Kidney glomerular epithelial cell (primary cell): ENCODE measurements around the gene NOM1.
"Not testable (repeated sequence)": the region's sequence is repeated elsewhere in the genome, so short reads cannot be mapped to it uniquely, and the experiment has no call there.

Experiments used
- DNase-seq: peaks from one replicate; lab custom pipeline; 2025; lab: John Stamatoyannopoulos, UW

Gene NOM1

DNA sequence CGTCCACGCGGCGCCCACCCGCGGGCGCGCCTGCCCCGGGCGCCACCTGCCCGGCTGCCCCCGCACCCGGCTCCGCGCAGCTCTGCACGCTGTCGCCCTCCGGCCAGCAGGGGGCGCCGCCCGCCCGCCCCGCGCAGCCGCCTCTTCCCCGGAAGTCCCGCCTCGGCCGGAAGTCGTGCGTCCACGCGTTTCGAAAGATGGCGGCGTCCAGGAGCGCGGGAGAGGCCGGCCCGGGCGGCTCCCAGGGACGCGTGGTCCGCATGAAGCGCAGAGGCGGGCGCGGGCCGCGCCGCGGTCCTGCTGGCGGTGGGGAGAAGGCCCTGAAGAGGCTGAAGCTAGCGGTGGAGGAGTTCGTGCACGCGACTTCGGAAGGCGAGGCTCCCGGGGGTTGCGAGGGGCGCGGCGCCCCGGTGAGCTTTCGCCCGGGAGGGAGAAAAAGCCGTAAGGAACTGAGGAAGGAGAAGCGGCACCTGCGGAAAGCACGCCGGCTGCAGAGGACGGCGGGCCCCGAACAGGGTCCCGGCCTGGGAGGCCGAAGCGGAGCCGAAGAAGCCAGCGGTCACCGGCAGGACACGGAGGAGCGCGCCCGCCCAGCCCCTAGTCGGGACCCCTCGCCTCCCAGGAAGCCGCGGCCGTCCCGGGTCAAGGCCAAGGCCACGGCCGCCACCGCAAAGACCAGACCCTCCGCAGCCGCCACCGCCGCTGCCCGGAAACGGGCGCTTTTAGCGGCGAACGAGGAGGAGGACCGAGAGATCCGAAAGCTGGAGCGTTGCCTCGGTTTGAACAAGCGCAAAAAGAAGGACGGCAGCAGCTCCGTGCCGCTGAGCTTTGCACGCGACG, at the start of gene NOM1:
Gene NOM1, plus strand, starts transcription at position 172 of the 840 bp plus-strand sequence. Its CDS starts 26 bp downstream, at position 198.
- DNase-seq = peak; percentile 65

GRCh38 chr7:156900093-156900492, 49.4 kb upstream of the NOM1 start:
- not testable (repeated sequence) for DNase-seq

DNA sequence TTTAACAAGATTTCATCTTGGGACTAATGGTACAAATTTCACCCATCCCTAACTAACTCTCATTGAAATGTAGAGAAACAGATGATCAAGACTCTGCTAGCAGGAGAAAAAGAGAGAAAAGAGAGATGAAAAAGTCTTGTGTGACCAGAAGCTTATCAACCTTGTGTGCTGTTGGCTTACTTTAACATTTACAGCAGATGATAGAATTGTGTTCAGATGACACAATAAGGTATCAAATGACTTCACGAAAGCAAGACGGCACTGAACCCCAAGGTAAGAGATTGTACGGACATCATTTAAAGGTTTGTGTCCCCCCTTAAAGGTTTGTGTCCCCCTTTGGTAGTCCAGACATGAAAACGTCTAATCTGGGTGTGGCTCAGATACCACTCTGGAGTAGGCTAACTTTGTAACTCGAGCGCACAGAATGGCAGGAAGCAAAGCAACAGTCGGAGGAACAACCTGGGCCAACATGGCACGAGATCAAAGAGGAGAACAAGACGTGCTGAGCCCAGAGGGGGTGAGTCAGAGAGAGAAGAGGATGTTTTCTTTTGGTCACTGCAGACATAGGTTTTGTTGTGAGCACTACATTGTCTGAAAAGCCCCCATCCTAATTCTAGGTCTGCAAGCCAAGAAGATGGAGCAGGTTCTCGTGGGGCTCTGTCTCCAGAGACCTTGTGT, 46.1 kb upstream of the NOM1 start:
- DNase-seq = no peak

- DNase-seq = no peak
Observed at GRCh38 chr7:156906200-156906649, 43.3 kb upstream of the NOM1 start.

DNA sequence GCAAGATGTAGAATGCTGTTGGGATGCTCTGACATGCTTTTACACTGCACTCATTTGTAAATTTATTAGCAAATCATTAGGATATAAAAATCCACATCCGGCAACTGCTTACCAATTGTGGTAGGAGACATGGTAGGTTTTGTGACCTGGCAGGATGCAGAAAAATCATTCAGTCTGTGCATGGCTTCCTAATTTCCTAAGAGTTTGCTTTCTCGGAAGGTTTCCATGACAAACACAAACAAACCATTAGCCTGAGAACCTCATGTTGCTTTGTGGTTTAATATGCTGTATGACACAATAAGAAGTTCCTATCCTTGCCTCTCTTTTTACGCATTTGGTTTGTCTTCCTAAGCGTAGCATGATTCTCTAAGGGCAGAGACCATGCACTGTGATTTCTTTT, 41.9 kb upstream of the NOM1 start:
- DNase-seq = no peak

DNA sequence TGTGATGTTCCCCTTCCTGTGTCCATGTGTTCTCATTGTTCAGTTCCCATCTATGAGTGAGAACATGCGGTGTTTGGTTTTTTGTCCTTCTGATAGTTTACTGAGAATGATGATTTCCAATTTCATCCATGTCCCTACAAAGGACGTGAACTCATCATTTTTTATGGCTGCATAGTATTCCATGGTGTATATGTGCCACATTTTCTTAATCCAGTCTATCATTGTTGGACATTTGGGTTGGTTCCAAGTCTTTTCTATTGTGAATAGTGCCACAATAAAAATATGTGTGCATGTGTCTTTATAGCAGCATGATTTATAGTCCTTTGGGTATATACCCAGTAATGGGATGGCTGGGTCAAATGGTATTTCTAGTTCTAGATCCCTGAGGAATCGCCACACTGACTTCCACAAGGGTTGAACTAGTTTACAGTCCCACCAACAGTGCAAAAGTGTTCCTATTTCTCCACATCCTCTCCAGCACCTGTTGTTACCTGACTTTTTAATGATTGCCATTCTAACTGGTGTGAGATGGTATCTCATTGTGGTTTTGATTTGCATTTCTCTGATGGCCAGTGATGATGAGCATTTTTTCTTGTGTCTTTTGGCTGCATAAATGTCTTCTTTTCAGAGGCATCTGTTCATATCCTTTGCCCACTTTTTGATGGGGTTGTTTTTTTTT, 39.8 kb upstream of the NOM1 start:
- not testable (repeated sequence) for DNase-seq

- DNase-seq = no peak
Observed at GRCh38 chr7:156918635-156919034, 30.9 kb upstream of the NOM1 start.

- DNase-seq = no peak
Observed at GRCh38 chr7:156919132-156919713, 30.3 kb upstream of the NOM1 start.

DNA sequence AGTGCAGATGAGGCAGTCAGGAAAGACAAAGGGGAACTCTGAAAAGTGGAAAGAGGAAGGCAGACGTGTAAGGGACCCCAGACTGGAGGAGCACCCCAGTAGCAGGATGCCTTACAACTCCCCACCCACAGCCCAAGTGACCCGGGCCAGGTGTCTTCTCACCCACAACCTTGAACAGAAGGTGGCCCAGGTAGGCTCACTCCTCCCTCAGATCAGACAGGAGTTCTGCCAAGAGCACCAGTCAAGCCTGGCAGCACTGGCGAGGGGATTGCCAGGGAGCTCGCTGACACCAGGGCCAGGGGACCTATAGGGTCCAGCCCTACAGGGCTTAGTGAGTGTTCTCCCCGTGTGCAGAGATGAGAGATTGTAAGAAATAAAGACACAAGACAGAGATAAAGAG, 29.4 kb upstream of the NOM1 start:
- no peak for DNase-seq

DNA sequence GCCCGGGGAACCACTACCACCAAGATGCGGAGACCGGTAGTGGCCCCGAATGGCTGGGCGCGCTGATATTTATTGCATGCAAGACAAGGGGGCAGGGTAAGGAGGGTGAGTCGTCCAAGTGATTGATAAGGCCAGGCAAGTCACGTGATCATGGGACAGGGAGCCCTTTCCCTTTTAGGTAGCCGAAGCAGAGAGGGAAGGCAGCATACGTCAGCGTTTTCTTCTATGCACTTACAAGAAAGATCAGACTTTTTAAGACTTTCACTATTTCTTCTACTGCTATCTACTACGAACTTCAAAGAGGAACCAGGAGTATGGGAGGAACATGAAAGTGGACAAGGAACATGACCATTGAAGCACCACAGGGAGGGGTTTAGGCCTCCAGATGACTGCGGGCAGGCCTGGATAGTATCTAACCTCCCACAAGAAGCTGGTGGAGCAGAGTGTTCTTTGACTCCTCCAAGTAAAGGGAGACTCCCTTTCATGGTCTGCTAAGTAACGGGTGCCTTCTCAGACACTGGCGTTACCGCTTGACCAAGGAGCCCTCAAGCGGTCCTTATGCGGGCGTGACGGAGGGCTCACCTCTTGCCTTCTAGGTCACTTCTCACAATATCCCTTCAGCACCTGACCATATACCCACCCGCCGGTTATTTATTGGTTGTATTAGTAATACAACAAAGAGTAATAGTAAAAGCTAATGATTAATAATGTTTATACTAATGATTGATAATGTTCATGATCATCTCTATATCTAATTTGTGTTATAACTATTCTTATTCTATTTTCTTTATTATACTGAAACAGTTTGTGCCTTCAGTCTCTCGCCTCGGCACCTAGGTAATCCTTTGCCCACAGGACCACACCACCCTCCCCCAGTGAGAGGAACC, 28.8 kb upstream of the NOM1 start:
- peak; percentile 36 for DNase-seq

DNA sequence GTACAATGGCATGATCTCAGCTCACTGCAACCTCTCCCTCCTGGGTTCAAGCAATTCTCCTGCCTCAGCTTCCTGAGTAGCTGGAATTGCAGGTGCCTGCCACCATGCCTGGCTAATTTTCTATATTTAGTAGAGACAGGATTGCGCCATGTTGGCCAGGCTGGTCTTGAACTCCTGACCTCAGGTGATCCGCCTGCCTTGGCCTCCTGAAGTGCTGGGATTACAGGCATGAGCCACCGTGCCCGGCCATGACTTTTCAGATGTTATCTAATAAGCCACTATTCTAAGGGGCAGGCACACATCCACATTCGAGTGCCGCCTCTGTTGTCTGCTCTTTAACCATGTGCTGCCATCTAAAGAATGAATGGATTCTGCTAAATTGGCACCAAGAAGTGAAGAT, 27.2 kb upstream of the NOM1 start:
- DNase-seq = not testable (repeated sequence)

DNA sequence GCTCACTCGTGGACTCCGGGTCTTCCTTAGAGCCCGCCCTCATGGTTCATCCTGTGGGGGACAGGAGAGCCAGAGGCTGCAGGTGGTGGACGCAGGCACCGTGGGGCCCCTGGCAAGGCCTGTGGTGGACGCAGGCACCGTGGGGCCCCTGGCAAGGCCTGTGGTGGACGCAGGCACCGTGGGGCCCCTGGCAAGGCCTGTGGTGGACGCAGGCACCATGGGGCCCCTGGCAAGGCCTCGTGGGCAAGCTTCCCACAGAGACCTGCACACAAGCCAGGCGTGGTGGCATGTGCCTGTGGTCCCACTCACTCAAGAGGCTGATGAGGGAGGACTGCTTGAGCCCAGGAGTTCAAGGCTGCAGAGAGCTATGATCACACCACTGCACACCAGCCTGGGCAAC, 23.7 kb upstream of the NOM1 start:
- DNase-seq = not testable (repeated sequence)

DNA sequence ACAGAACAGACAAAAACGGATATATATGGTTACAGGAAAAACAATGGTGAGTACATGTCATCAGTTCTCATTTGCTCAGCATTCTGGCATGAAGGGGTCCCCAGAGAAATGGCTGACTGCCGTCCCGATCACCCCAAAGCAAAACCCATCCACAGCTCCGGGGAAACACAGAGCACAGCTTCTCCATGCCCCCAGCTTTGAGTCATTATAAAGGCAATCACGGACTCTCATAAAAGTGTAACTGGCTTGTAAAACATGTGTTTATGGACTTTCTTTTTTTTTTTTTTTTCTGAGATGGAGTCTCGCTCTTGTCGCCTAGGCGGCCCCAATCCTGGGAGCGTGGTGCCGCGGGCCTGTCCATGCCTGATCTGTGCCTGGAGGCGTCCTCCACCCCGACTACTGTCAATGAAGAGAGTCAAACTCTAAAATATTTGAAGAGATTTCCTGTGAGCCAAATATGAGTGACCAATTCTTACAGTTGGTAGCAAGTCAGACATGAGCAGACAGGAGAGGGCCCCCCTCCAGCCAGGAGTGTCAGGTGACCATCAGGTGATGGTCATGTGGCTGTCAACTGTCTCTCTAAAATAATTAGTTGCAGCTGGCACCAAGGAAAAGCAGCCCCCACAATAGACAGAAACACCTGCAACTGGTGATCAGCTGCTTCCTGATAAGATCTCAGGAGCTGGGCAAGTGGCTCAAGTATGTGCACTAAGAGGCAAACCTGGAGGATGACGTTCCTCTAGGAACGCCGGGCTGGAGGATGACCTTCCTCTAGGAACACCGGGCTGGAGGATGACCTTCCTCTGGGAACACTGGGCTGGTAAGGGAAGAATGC, 21.7 kb upstream of the NOM1 start:
- no peak for DNase-seq

DNA sequence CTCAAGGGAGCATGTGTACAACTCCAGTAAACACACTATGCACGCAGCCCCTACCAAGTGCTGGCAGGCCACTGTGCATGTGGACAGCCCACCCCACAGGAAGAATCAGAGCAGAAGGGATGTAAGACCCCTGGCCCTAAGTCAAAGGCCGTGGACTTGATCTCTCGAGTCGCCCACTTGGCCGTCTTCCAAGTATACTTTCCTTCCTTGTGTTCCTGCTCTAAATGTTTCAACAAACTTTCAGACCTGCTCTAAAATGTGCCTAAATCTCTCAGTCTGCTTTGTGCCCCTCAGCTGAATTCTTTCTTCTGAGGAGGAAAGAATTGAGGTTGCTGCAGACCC, 21.1 kb upstream of the NOM1 start:
- no peak for DNase-seq

DNA sequence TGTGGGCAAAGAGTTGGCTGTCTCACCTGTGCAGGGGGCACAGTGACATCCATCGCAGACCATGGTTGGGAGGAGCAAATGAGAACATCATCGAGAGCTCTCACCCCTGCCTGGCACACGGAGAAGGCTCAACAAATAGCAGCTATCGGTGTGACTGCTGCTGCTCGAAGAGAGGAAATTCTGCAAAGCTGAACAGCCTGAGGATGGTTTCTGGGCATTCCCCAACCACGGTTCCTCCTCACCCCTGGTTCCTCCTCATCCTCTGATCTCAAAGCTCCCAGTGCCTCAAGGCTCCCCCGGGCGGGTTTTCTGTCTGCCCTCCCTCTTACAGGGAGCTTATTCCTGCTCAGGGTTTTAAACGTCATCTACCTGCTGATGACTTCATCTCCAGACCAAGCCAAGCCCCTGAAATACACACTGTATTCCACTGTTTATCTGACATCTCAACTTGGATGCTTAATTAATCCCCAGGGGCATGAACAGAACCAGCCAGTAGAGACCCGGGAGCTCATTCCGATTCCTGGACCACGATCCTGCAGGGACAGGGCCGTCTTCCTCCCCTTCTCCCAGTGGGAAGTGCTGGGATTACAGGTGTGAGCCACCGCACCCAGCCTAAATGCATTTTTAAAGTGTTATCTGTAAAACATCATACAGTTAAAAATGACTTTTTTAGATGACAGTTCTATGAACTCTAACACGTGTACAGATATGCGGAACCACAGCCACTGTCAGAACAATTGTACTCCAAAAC, 19.5 kb upstream of the NOM1 start:
- DNase-seq = no peak

DNA sequence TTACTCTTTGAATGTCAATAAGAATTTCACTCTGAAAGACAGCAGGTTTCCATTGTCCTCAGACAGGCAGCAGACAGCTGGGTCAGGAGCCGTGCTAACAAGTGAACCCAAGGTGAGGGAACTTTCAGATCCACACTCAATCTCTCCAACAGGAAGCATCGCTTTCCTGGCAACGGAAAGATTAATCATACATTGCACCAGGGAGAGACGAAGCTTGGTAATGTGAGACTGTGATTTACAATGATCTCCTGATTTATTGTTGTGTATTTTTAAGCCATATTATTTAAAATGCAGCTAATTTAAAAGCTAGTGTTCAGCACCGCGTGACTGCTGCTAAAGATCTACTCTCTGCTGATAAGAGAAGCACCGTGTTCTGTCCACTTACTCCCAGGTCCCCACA, 17.5 kb upstream of the NOM1 start:
- DNase-seq = peak; percentile 15

DNA sequence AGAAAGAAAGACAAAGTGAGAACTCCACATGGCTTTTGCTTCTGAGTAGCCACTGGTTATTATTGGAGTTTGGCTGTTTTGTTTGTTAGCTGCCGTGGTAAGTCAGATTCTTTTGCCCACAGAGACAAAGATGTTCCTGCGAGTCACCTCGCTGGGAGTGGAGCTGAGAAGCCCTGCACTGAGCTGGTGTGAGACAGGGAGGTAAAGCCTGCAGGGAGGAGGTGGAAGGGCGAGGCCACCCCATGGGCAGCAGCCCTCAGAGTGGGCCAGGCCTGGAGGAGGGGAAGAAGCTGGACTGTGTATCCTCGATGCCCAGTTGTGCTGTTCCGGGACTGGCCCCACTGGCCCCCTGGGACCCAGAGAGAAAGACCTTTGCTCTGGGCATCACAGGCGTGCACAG, 14.3 kb upstream of the NOM1 start:
- DNase-seq = peak; percentile 24

- not testable (repeated sequence) for DNase-seq
Observed at GRCh38 chr7:156936766-156937165, 12.7 kb upstream of the NOM1 start.

GRCh38 chr7:156940421-156941122, 8.9 kb upstream of the NOM1 start:
- no peak for DNase-seq
